Heart left ventricle (tissue), 16 donors: Measurements from ENCODE around the gene DMWD. TPM values are rescaled to one million over a fixed set of nuclear protein-coding genes. Genes with fewer than 3 reads are reported as not detected.

ENCODE experiments used
- ATAC-seq, 4 donors: fragments of 200-7000 bp; cut with Tn5 transposase; one replicate each; pipeline ENCODE4 v1.9.1; 2020 to 2022; ENCODE audit warnings: moderate library complexity in 4 of 4, mild to moderate bottlenecking in 3 of 4, moderate number of reproducible peaks in 1 of 4
- DNase-seq, 5 donors: peaks; one replicate each; pipeline ENCODE4 v3.0.0-alpha.2; 2020
- H3K27ac ChIP-seq, 12 donors: fragments of 200-600 bp; sonication (generic) in 4 of 12; one replicate each; pipeline versions ENCODE4 v1.5.0 to v1.8.0; 2016 to 2022; ENCODE audit warnings: mild to moderate bottlenecking in 2 of 12
- H3K27me3 ChIP-seq, 9 donors: fragments of 200-600 bp; sonication (generic) in 2 of 9; one replicate each; pipeline versions ENCODE4 v1.5.1 to v1.8.0; 2016 to 2022; ENCODE audit warnings: mild to moderate bottlenecking in 3 of 9
- H3K36me3 ChIP-seq, 9 donors: fragments of 200-600 bp; sonication (generic) in 2 of 9; one replicate each; pipeline versions ENCODE4 v1.5.0 to v1.8.0; 2018 to 2022; ENCODE audit warnings: mild to moderate bottlenecking in 2 of 9
- H3K4me1 ChIP-seq, 12 donors: fragments of 200-600 bp; sonication (generic) in 4 of 12; one replicate each; pipeline versions ENCODE4 v1.5.0 to v1.8.0; 2016 to 2022; ENCODE audit warnings: mild to moderate bottlenecking in 3 of 12
- H3K4me3 ChIP-seq, 12 donors: fragments of 200-600 bp; sonication (generic) in 4 of 12; one replicate each; pipeline versions ENCODE4 v1.5.0 to v1.8.0; 2017 to 2022; ENCODE audit warnings: mild to moderate bottlenecking in 9 of 12, moderate library complexity in 4 of 12
- H3K9me3 ChIP-seq, 12 donors: fragments of 200-600 bp; sonication (generic) in 4 of 12; one replicate each; pipeline versions ENCODE4 v1.5.0 to v1.8.0; 2016 to 2022; ENCODE audit warnings: mild to moderate bottlenecking in 1 of 12
- POLR2A ChIP-seq, 2 donors: fragments of 450-650 bp; IDR thresholded peaks; one replicate each; pipeline ENCODE4 v1.6.1; 2017; ENCODE audit warnings: antibody characterized with exemption in 2 of 2, mild to moderate bottlenecking in 2 of 2, moderate library complexity in 2 of 2
- WGBS, 4 donors: extraction: QIAGEN DNeasy Blood & Tissue Kit in 2 of 4; methylation state at CpG; one replicate each; pipeline versions ENCODE4 v1.1.5 to v1.1.7; 2013 to 2018; 5-methylcytosine and 5-hydroxymethylcytosine counted together
- intact Hi-C, 10 donors: fragments of 100-400 bp; cut with DNase I; formaldehyde crosslinking; loops; one replicate each; pipeline versions ENCODE4 v1.11.1 to v1.14.2; 2022
- polyA plus RNA-seq, 2 donors: library from polyadenylated mRNA; stranded (reverse); fragments of 200-250 nt; gene quantifications; one replicate each; pipeline ENCODE4 v1.2.3, GENCODE V29; 2013
- total RNA-seq, 9 donors: library from RNA; depleted of rRNA in 2 of 9; stranded (reverse); fragments of >200 nt in 2 of 9; fragmentation: NEBNext Ultra II Directional in 3 of 9; extraction: Animal tissue kit (Norgen Biotek cat#: 25700) in 3 of 9; gene quantifications; one replicate each; pipeline versions ENCODE4 v1.1.0 to v1.2.4, GENCODE V29; 2016 to 2023
- TF ChIP-seq, protein P1 (sequence below), 12 donors: fragments of 200-600 bp; sonication (generic) in 4 of 12; IDR thresholded peaks; one replicate each; pipeline versions ENCODE4 v1.5.0 to v1.8.0; 2018 to 2022; ENCODE audit warnings: antibody characterized with exemption in 12 of 12, mild to moderate bottlenecking in 5 of 12
- donor health status: ischemic (EF 13 %, LVEDD 7.1; RV severe dilation, severe dysfunction).
- donor health status: healthy with polysubstance abuse.
- donor health status: DM: no; HTN: yes; CAD: no.
- donor health status: DM: no; HTN: no; CAD: no.
- donor health status: ischemic (EF 25% LVEDD 6.9; RV normal size, moderate dysfunction).
- donor health status: ischemic (EF 25% LVEDD 5.7; RV mildly dilated, moderate dysfunction).
- donor health status: healthy.
- donor health status: DM: yes; HTN: yes; CAD: no.
- donor health status: ischemic (EF 35%, LVEDD 5.7; RV mildly dilated, moderate dysfunction).
- donor health status: nonischemic (EF 11% LVEDD 7.7; RV severe dilation, severe dysfunction).
- donor health status: DM: yes; HTN: yes; CAD: no.
- donor health status: PGD.
- donor health status: ischemic (EF 29% LVEDD 5.4; RV normal size, mild dysfunction).
- donor health status: nonischemic (EF 23%, LVEDD 6.1; RV moderate dilation, normal function).

DMWD gene
- total and polyA plus RNA-seq, 11 donors: 41.8 to 109 (median 67.3) TPM

DNA sequence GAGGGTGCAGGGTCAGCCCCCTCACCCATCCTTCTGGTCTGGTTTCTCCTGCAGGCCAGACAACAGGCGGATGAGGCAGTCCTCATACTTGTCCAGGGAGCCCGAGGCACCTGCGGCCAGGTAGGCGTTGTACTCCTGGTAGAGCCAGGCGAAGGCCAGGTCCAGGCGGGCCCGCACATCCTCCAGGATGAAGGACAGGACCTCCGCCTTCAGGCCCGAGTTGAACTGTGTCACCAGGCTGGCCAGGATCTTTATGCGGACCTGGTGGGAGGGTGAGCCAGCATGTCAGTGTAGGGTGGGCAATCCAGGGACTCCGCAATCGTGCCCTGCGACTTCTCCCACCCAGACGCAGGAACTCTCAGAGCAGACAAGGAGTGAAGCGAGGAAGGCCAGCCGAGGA is 36.3 kb upstream of the DMWD start:
- WGBS, 4 donors: 94 to 97% (median 95%) methylated on average over 12 to 16 of the region's 16 CpGs
- peaks cover 0 to 100% (median 99%) of the 10 kb centered on the region in 9 donors for H3K36me3 ChIP-seq

DNA sequence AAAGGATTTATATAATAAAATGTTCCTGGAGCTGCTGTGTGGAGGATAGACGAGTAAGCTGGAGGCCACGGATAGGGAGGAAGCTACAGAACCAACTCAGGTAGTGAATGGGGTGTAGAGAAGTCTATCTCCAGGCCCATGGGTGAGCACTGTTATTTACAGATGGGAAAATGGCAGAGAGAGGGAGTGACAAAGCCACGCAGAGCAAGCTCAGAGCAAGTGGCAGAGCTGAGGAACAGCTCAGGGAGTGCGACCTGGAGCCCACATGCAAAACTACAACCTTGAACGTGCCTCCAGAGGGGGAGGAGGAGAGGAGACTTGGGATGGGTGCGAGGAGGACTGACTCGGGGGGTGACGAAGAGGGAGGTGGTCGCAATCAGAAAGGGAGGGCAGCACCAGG is 35.9 kb upstream of the DMWD start:
- no peaks in the 10 kb centered on the region for H3K9me3 ChIP-seq
- intact Hi-C loops: no loop called here
- peaks cover 0 to 100% (median 98%) of the 10 kb centered on the region in 9 donors for H3K36me3 ChIP-seq
- 88 to 90% (median 89%) methylated on average over 9 of the region's 9 CpGs for WGBS, 4 donors
- ATAC-seq (no peak), DNase-seq (no peak)
- no peaks in the 10 kb centered on the region for H3K27me3 ChIP-seq
- H3K4me3 ChIP-seq: no peak overlapping the region
- H3K27ac ChIP-seq: no peak overlapping the region
- TF ChIP-seq, protein P1, sequence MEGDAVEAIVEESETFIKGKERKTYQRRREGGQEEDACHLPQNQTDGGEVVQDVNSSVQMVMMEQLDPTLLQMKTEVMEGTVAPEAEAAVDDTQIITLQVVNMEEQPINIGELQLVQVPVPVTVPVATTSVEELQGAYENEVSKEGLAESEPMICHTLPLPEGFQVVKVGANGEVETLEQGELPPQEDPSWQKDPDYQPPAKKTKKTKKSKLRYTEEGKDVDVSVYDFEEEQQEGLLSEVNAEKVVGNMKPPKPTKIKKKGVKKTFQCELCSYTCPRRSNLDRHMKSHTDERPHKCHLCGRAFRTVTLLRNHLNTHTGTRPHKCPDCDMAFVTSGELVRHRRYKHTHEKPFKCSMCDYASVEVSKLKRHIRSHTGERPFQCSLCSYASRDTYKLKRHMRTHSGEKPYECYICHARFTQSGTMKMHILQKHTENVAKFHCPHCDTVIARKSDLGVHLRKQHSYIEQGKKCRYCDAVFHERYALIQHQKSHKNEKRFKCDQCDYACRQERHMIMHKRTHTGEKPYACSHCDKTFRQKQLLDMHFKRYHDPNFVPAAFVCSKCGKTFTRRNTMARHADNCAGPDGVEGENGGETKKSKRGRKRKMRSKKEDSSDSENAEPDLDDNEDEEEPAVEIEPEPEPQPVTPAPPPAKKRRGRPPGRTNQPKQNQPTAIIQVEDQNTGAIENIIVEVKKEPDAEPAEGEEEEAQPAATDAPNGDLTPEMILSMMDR (IDR thresholded peaks at IDR 0.05): no peak
- TF ChIP-seq POLR2A (IDR thresholded peaks at IDR 0.05): no peak
- peaks cover 0 to 8% (median 0%) of the 10 kb centered on the region in 12 donors for H3K4me1 ChIP-seq

More for the DNA sequence above, 36.3 kb upstream of the DMWD start:
- H3K4me1 ChIP-seq: peaks cover 0 to 8% (median 0%) of the 10 kb centered on the region in 12 donors
- H3K27me3 ChIP-seq: no peaks in the 10 kb centered on the region
- peak in 1 of 5 donors; percentile 40 for DNase-seq
- H3K9me3 ChIP-seq: no peaks in the 10 kb centered on the region
- ATAC-seq: no peak
- no peak overlapping the region for H3K27ac ChIP-seq
- intact Hi-C loops: no loop called here
- TF ChIP-seq, protein P1 (IDR thresholded peaks at IDR 0.05): no peak
- no peak for TF ChIP-seq POLR2A (IDR thresholded peaks at IDR 0.05)
- no peak overlapping the region for H3K4me3 ChIP-seq

DNA sequence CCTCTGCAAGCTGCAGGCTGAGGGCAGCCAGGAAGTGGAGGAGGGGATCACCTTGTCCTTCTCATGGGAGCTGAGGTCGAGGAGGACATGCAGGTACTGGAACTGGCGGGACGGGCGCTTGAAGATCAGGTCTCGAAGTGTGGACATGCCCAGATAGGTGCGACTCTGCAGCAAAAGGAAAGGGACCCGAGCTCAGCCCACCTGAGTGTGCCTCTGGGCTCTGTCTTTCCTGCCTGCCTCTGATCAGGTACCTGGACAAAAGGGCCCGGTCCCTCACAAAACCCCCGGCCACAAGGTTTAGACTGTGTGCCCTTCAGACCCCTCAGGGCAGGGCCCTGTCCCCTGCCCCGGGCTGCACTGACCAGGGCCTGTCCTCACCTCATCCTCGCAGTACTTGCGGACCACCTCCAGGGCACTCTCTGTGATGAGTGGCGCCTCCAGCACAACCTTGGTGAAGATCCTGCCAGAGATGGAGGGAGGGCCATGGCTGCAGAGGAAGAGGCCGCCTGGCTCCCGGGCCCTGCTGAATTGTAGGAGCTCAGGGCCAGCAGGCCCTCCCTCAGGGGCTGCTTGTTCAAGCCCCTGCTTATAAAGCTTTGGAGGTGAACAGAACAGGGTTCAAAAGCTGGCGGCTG is 34.9 kb upstream of the DMWD start:
- Histone ChIP-seq H3K36me3 (peaks cover 0 to 100% (median 98%) of the 10 kb centered on the region in 9 donors), H3K9me3 (no peaks in the 10 kb centered on the region), H3K27me3 (no peaks in the 10 kb centered on the region), H3K4me3 (no peak overlapping the region), H3K4me1 (peaks cover 0 to 8% (median 0%) of the 10 kb centered on the region in 12 donors), H3K27ac (no peak overlapping the region)
- no peak for TF ChIP-seq POLR2A (IDR thresholded peaks at IDR 0.05)
- TF ChIP-seq, protein P1 (IDR thresholded peaks at IDR 0.05): no peak
- 82 to 94% (median 92%) methylated on average over 10 to 16 of the region's 16 CpGs for WGBS, 4 donors
- intact Hi-C loops: no loop called here
- DNase-seq: peak in 1 of 5 donors; percentile 36
- ATAC-seq: no peak

DNA sequence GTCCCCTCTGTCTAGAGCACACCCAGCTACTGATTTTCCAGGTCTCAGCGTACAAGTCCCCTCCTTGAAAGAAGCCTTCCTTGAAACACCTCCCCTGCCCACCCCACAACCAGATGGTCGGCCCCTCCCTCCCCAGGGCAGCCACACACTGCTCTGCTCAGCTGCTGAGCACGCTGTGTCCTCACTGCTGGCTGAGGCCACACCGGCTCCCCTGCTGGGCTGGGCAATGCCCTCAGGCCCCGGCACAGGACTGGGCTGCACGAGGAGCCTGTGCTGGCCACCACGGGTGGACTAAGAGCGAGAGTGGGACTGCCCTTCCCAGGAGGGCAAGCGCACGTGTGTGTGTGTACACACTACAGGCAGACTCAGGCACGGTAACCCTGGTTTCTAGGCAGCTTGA is 34.3 kb upstream of the DMWD start:
- intact Hi-C loops: no loop called here
- Histone ChIP-seq H3K4me3 (no peak overlapping the region), H3K4me1 (peaks cover 0 to 8% (median 0%) of the 10 kb centered on the region in 12 donors), H3K27ac (no peak overlapping the region), H3K36me3 (peaks cover 0 to 98% (median 95%) of the 10 kb centered on the region in 9 donors), H3K27me3 (no peaks in the 10 kb centered on the region), H3K9me3 (no peaks in the 10 kb centered on the region)
- WGBS, 4 donors: 89 to 94% (median 90%) methylated on average over 6 to 11 of the region's 11 CpGs
- ATAC-seq (no peak), DNase-seq (no peak)
- TF ChIP-seq, protein P1 (IDR thresholded peaks at IDR 0.05): no peak
- TF ChIP-seq POLR2A (IDR thresholded peaks at IDR 0.05): no peak
